Prostate gland (tissue), 2 donors: ENCODE results near the gene ZC3H12A.

Source experiments
- POLR2A ChIP-seq: fragments of 450-650 bp; IDR thresholded peaks from one replicate; pipeline ENCODE4 v1.6.1; 2016; ENCODE audit warnings: antibody characterized with exemption, mild to moderate bottlenecking
- TF ChIP-seq, protein P1 (sequence below), 4 experiments: fragments of 200-600 bp in 2 of 4; fragments of 450-650 bp in 2 of 4; sonication (generic) in 2 of 4; IDR thresholded peaks; 1 replicate in 3 of 4; 2 replicates in 1 of 4; pipeline ENCODE4 v1.5.1; 2016 to 2019; ENCODE audit warnings: antibody characterized with exemption in 4 of 4, mild to moderate bottlenecking in 2 of 4, moderate library complexity in 2 of 4

DNA sequence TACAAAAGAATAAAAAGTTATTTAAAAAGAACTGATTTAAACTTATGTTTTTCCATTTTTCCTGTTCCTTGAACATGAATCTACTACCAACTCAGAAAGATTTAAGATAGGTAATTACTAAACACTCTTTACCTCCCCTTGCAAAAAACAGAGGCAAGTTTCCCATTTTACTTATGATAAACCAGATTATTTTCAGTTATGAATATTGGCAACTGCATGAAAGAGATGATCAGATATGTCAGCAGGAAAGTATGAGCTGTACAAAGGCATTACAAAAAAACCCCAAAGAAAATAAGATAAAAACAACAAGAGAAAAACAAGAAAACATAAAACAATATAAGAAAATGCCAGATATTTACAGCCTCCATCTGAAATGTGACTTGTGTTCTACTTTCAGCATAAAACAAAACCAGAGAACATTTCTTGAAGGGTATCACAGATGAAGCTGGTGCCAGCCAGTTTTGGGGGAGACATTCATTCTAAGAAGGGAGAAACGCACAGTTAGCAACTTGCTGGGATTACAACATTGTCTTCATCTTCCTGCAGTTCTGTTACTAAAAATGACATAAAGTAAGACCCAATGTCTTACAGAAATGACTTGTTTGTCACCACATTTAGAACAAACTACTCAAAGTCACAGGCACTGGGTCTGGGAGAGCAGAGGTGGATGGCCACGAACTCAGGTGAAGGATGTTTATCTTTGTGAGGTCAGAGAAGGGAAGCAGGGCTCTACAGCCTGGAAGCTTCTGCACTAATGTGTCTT lies 19.1 kb downstream of the ZC3H12A start:
- TF ChIP-seq, protein P1, sequence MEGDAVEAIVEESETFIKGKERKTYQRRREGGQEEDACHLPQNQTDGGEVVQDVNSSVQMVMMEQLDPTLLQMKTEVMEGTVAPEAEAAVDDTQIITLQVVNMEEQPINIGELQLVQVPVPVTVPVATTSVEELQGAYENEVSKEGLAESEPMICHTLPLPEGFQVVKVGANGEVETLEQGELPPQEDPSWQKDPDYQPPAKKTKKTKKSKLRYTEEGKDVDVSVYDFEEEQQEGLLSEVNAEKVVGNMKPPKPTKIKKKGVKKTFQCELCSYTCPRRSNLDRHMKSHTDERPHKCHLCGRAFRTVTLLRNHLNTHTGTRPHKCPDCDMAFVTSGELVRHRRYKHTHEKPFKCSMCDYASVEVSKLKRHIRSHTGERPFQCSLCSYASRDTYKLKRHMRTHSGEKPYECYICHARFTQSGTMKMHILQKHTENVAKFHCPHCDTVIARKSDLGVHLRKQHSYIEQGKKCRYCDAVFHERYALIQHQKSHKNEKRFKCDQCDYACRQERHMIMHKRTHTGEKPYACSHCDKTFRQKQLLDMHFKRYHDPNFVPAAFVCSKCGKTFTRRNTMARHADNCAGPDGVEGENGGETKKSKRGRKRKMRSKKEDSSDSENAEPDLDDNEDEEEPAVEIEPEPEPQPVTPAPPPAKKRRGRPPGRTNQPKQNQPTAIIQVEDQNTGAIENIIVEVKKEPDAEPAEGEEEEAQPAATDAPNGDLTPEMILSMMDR (IDR thresholded peaks at IDR 0.05): no peak
- no peak for TF ChIP-seq POLR2A
